Measurements from ENCODE around the gene FAM25G. TPM values are rescaled to one million over a fixed set of nuclear protein-coding genes. Genes with fewer than 3 reads are reported as not detected.

The FAM25G gene
- total RNA-seq, 1 donor from 2014 or later: 1.8 TPM

DNA sequence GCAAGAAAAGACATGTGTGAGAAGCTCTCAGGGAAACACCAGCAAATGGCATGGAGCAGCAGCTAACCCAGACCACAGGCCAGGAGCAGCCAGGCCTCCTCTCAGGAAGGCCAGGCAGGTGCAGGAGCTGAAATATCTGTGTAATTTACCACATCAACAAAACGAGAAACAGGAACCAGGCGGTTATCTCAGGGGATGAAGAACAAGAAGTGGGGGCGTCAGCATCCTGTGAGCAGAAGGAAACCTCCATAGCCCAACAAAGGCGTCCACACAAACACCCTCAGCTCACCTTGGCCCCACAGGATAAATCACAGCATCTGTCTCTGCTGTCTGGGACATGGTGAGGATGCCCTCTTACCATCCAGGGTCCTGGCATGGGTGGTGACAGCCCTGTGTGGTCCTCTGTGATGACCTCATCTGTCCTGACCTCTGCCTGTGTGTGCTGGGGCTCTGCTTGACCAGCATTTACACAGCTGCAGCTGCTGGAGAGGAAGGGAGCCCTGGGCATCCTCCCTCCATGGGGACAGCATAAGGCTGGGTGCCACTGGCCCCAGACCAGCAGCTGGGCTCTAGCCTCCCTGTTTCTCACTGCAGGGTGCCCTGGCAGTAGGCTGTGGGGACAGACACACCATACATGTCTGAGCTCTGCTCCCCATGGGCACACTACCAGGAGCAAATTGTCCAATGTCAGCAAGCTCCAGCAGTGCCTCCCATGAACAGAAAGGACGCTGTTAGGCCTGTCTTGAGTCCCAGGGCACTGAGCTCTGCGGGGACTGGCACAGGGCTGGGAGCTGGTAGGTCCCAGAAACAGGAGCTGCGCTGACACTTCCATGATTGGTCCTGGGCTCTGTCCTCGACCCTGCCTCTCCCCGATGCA lies 42.2 kb downstream of the FAM25G start:
- no peak for DNase-seq

DNA sequence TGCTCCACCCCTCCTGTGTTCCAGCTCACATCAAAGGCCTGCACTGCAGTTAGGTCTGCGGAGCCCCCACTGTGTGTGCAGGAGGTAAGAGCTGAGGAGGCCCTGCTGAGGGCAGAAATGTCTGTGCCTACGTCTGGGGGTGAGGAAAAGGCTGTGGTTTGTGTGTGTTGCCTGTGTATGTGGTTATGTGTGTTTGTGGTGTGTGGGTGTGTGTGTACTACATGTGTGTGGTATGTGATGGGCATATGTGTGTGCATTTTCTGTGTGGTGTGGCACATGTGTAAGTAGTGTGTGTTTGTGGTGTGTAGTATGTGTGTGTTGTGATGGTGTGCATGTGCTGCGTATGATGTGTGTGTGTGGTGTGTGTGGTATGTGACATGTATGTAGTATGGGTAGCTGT lies 43.8 kb downstream of the FAM25G start:
- DNase-seq: no peak

DNA sequence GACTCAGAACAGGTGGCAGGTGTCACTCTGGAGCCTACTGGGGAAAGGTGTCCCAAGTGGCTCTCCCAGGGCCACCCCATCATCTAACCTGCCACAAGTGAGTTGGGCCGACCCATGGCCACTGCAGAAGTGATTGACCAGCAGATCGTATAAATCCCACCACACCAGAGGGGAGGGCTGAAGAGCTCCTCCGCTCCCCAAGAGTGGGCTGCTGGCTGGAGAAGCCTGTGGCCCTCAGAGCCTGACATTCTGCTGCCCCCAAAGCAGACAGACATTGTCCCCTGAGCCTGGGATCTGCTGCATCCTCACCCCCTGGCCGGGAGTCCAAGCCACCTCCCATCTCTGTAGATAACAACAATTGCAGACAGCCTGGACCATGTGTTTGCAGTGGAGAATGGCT lies 44.3 kb downstream of the FAM25G start:
- no peak for DNase-seq

DNA sequence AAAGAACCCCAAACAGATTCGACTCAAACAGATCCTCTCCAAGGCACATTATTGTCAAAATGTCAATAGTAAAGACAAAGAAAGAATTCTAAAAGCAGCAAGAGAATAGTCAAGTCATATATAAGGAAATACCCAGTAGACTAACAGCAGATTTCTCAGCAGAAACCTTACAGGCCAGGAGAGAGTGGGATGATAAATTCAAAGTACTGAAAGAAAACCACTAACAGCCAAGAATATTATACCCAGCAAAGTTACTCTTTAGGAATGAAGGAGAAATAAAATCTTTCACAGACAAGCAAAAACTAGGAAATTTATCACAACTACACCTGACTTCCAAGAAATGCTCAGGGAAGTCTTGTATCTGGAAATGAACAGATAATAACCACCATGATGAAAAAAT lies 45.8 kb downstream of the FAM25G start:
- DNase-seq: no peak

DNA sequence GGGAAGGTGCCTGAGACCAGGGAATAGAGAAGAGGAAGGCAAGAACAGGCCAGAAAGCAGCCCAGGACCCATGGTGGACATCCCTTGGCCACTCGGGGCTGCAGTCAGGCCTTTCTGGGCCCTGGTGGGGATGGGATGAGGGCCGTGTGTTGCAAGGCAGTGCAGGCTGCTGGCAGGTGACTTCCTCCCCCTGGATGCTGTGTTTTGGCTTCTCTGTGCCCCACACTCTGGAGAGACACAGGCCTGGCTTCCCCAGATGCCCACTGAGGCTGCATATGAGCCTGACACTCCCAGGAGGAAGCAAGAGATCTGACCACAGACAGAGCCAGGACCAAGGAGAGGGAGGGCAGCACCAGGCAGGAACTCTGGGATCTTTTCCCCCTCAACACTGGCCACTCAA lies 47.5 kb downstream of the FAM25G start:
- no peak for DNase-seq

DNA sequence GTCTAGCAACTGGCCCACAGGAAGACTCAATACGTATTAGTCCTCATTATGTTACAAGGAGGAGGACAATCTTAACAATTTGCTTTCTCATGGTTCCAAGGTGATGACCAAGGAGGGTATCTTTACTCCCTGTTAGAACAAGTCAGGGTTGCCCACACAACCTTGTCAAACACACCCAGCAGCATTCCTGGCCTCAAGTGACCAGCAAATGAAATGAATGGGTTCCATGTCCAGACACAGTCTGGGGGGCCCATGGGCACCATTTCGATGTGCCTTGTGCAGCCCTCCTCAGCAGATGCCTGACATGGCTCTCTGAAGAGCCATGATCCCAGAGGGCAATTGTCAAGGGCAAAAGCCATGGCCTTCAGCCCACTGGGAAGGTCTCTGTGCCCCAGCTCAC lies 48.4 kb downstream of the FAM25G start:
- DNase-seq: no peak

DNA sequence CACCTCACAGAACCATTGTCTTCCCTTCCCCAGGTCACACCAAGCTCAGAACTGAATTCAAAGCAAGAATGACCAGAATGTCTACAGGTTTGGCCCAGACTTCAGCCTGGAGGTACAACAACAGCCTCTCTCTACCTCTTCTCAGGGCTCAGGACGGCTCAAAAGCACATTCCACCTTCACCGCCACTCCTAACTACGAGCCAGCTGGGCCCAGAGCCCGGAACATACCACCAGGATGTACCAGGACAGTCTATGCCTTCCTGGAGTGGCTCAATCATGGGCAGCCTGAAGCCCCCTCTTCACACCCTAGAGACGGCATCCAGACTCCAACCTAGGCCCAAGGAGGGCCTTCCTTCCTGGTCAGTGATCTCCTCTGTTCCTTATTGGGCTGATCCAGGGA lies 49.1 kb downstream of the FAM25G start:
- no peak for DNase-seq

DNA sequence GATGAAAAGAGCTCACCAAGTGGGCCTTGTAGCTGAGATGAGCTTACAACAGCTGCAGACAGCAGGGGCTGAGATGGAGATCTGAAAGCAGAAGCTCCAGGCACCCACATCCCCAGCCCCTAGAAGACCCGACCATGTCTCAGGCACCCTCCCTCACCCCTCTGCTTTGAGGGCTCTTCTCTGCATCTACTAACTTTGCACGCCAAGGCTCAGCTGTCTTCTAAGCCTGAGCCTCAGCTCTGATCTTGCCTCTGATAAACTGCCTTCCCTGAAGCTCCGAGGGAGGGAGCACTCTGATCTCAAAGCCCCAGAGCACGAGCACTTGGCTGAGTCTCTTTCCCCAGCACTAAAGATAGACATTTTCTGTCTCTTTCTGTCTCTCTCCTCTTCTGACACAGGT lies 49.6 kb downstream of the FAM25G start:
- DNase-seq: no peak

DNA sequence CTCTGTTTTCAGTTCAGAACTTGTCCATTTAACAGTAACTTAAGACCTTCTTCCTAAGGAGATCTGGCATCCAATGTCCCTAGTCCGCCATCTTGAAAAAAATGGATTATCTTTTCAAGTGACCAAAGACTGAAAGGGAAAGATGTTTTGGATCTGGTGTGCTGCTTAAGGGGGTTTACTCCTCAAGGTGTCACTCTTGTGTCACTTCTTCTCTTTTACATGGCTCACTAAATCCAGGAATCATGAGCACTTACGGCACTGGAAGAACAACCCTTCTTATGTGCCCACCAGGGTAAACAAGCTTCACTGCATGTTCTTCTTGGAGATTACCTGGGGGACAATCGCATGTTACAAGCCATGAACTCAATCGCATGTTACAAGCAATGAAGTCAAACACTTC lies 51.3 kb downstream of the FAM25G start:
- DNase-seq: no peak

DNA sequence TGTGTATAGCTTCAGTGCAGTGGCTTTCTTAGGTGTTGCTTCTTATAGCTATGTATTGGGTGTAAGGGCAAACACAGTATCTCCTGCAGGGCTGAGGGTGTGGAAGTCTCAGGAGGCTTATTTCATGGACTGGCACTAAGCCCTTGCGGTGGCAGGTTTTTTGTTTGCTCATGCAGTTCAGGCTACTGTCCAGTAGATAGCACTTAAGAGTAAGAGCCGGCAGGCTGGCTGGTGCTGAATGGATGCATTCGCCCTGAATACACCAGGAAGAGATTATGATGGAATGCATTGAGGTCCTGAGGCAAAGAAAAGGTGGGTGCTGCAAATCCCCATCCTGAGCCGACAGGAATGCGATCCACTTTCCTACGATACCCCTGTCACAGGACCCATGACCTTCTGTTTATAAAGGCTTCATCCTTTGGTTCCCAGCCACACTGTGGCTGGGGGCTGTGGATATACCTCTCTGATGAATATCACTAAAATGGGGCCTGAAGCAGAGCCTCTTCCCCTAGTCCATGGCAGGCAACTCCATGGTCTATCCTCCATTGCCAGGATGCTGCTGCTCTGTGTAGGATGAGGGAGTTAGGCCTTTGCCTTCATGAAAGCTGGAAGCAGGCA lies 52.5 kb downstream of the FAM25G start:
- DNase-seq: no peak

Small RNA genes within 50 kb of the gene (small RNA-seq; reads per million reads assigned to genes)
- gene AL591684.3 (ENCODE audit: low replicate concordance) (not detected), gene RNA5SP312 (ENCODE audit: low replicate concordance) (not detected)

Other genes starting within 250 kb of the FAM25G start
- 2.1 TPM for gene GDF10, start 191.5 kb downstream of the FAM25G start, total RNA-seq
- not detected for gene GDF2, start 169.2 kb downstream of the FAM25G start, total RNA-seq
- gene RBP3, start 143.3 kb downstream of the FAM25G start, total RNA-seq: not detected
- 0.10 TPM for gene ZNF488, start 107.4 kb downstream of the FAM25G start, total RNA-seq
- gene ANXA8, start 7.6 kb downstream of the FAM25G start, total RNA-seq: 4.6 TPM
- 2.0 TPM for gene AGAP9, start 31.9 kb upstream of the FAM25G start, total RNA-seq

Measured in skin of body (tissue), 3 donors.